Activated CD4-positive, alpha-beta T cell treated with anti-CD3 and anti-CD28 coated beads, Interleukin-2, amount 10 ng/mL, durations not matched to agents 24 days and 14 days (primary cell): ENCODE measurements around the gene COL16A1. TPM values are rescaled to one million over a fixed set of nuclear protein-coding genes. Genes with fewer than 3 reads are reported as not detected.
"Not testable (repeated sequence)": the region's sequence is repeated elsewhere in the genome, so short reads cannot be mapped to it uniquely, and the experiment has no call there.

ENCODE experiments used
- DNase-seq: peaks from one replicate; pipeline ENCODE4 v3.0.0; 2022
- H3K27ac Mint-ChIP-seq: one replicate; pipeline ENCODE4 v1.8.0; 2022; ENCODE audit warnings: mild to moderate bottlenecking, mixed read lengths
- H3K27me3 Mint-ChIP-seq: one replicate; pipeline ENCODE4 v1.8.0; 2022; ENCODE audit warnings: mixed read lengths
- H3K36me3 Mint-ChIP-seq: one replicate; pipeline ENCODE4 v1.8.0; 2022; ENCODE audit warnings: low read depth, mild to moderate bottlenecking, mixed read lengths
- H3K4me1 Mint-ChIP-seq: one replicate; pipeline ENCODE4 v1.8.0; 2021; ENCODE audit warnings: mixed read lengths
- H3K4me3 Mint-ChIP-seq: one replicate; pipeline ENCODE4 v1.8.0; 2022; ENCODE audit warnings: mild to moderate bottlenecking, moderate library complexity, mixed read lengths
- H3K9me3 Mint-ChIP-seq: one replicate; pipeline ENCODE4 v1.8.0; 2021; ENCODE audit warnings: mixed read lengths
- intact Hi-C: fragments of 100-400 bp; cut with micrococcal nuclease; formaldehyde crosslinking; loops from one replicate; pipeline ENCODE4 v1.15.1; 2023
- total RNA-seq: library from RNA; stranded (reverse); gene quantifications from 2 replicates; pipeline ENCODE4 v1.2.3, GENCODE V29; 2022

Gene COL16A1
- total RNA-seq, 1 donor from 2014 or later = not detected

- Mint-ChIP-seq H3K4me3 (no peak overlapping the region), H3K27ac (no peak overlapping the region), H3K27me3 (peaks cover 8% of the 10 kb centered on the region), H3K36me3 (no peaks in the 10 kb centered on the region), H3K4me1 (no peaks in the 10 kb centered on the region), H3K9me3 (no peaks in the 10 kb centered on the region)
- intact Hi-C loops = no loop called here
- DNase-seq = no peak
These were observed 22.1 kb upstream of the COL16A1 start for GRCh38 chr1:31725777-31726535.

- no peaks in the 10 kb centered on the region for H3K4me1 Mint-ChIP-seq
- no peak for DNase-seq
- H3K27ac Mint-ChIP-seq = no peak overlapping the region
- intact Hi-C loops = no loop called here
- peaks cover 9% of the 10 kb centered on the region for H3K27me3 Mint-ChIP-seq
- H3K9me3 Mint-ChIP-seq = no peaks in the 10 kb centered on the region
- H3K36me3 Mint-ChIP-seq = no peaks in the 10 kb centered on the region
- H3K4me3 Mint-ChIP-seq = no peak overlapping the region
These were observed 21.3 kb upstream of the COL16A1 start for GRCh38 chr1:31725134-31725533.

DNA sequence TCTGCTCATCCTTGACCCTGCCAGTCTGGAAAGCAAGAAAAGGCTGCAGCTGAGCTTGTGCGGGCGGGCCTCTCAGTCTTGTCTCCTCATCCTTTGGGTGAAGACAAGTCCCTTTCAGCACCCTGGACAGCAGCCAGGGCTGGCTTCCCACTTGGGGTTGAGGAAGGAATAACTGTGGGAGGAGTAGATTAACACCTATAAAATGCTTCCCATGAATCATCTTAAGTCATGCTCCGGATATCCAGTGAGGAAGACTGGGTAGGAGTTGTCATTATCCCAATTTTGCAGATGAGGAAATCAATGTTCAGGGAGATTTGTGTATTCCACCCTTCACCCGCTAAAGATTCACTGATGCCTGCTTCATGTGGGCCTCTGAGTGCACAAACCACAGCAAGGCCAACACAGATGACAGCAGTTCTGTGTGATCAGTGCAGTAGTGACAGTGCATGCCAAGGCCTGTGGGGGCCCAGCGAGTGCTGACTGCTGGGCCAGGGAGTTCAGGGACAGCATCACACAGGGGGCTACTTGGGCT lies 20.1 kb upstream of the COL16A1 start:
- DNase-seq = peak; percentile 90
- Mint-ChIP-seq H3K36me3 (no peaks in the 10 kb centered on the region), H3K27ac (no peak overlapping the region), H3K27me3 (peaks cover 8% of the 10 kb centered on the region), H3K4me1 (no peaks in the 10 kb centered on the region), H3K4me3 (no peak overlapping the region), H3K9me3 (no peaks in the 10 kb centered on the region)
- intact Hi-C loops = no loop called here

DNA sequence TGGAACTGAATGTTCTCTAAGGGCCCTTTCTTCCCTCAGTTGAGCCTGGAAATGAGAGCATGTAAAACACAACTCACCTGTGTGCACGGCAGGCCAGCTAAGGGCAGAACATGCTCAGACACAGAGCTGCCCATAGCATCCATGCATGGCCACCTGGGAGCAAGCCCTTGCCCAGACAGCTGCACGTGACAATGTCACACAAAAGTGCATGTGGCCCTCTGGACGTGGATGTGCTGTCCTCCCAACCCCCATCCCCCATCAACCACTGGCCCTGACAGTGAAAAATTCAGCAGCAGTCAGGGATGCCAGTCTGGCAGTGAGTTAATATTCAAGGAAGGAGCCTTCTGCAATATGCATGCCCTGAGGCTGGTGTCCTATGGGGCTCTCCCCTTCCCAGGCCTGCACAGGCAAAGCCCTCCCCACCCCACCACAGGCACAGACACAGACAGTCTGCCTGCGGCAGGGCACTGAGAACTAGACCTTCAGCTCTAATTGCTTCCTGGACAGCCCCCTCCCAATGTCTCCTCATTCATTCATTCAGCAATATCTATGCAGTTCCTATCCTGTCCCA lies 14.6 kb upstream of the COL16A1 start:
- no peak overlapping the region for H3K27ac Mint-ChIP-seq
- no peaks in the 10 kb centered on the region for H3K36me3 Mint-ChIP-seq
- peaks cover 56% of the 10 kb centered on the region for H3K27me3 Mint-ChIP-seq
- intact Hi-C loops = no loop called here
- no peaks in the 10 kb centered on the region for H3K9me3 Mint-ChIP-seq
- DNase-seq = no peak
- H3K4me1 Mint-ChIP-seq = peaks cover 7% of the 10 kb centered on the region
- no peak overlapping the region for H3K4me3 Mint-ChIP-seq

GRCh38 chr1:31717341-31717740 lies 13.5 kb upstream of the COL16A1 start:
- intact Hi-C loops = no loop called here
- Mint-ChIP-seq H3K36me3 (no peaks in the 10 kb centered on the region), H3K27me3 (peaks cover 64% of the 10 kb centered on the region), H3K4me1 (peaks cover 7% of the 10 kb centered on the region), H3K9me3 (no peaks in the 10 kb centered on the region), H3K27ac (no peak overlapping the region), H3K4me3 (no peak overlapping the region)
- no peak for DNase-seq

DNA sequence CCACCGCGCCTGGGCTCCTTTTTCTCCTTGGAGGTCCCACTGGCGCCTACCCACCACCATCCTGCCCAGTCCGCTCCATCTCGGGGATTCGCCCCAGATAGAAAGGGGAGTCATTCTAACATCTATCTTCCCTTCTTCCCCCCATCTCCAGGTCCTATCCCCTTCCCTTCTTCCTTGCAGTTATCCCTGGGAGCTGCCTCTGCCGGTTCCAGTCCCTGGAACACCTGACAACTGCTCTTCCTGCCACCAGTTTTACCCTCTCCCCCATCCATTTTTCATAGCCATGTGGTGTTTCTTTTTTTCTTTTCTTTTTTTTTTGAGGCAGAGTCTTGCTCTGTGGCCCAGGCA lies 12.0 kb upstream of the COL16A1 start:
- intact Hi-C loops = no loop called here
- H3K36me3 Mint-ChIP-seq = no peaks in the 10 kb centered on the region
- H3K4me3 Mint-ChIP-seq = peak overlapping the region; percentile 49

GRCh38 chr1:31715087-31715872 lies 11.5 kb upstream of the COL16A1 start:
- peak; percentile 73 for DNase-seq
- no peaks in the 10 kb centered on the region for H3K9me3 Mint-ChIP-seq

More for the DNA sequence above, 12.0 kb upstream of the COL16A1 start:
- no peaks in the 10 kb centered on the region for H3K9me3 Mint-ChIP-seq
- H3K4me1 Mint-ChIP-seq = peaks cover 7% of the 10 kb centered on the region
- no peak for DNase-seq
- no peak overlapping the region for H3K27ac Mint-ChIP-seq
- H3K27me3 Mint-ChIP-seq = peaks cover 71% of the 10 kb centered on the region

GRCh38 chr1:31714442-31715086 lies 10.7 kb upstream of the COL16A1 start:
- DNase-seq = peak; percentile 67
- no peak overlapping the region for H3K4me3 Mint-ChIP-seq
- peaks cover 7% of the 10 kb centered on the region for H3K4me1 Mint-ChIP-seq
- H3K36me3 Mint-ChIP-seq = no peaks in the 10 kb centered on the region
- no peak overlapping the region for H3K27ac Mint-ChIP-seq
- intact Hi-C loops = no loop called here
- no peaks in the 10 kb centered on the region for H3K9me3 Mint-ChIP-seq
- peaks cover 71% of the 10 kb centered on the region for H3K27me3 Mint-ChIP-seq

More at GRCh38 chr1:31715087-31715872, 11.5 kb upstream of the COL16A1 start:
- intact Hi-C loops = no loop called here
- H3K4me3 Mint-ChIP-seq = peak overlapping the region; percentile 45
- peaks cover 7% of the 10 kb centered on the region for H3K4me1 Mint-ChIP-seq
- no peak overlapping the region for H3K27ac Mint-ChIP-seq
- H3K27me3 Mint-ChIP-seq = peaks cover 71% of the 10 kb centered on the region
- no peaks in the 10 kb centered on the region for H3K36me3 Mint-ChIP-seq

GRCh38 chr1:31712630-31713029 lies 8.8 kb upstream of the COL16A1 start:
- no peaks in the 10 kb centered on the region for H3K36me3 Mint-ChIP-seq
- intact Hi-C loops = no loop called here
- H3K4me1 Mint-ChIP-seq = peaks cover 12% of the 10 kb centered on the region
- peaks cover 70% of the 10 kb centered on the region for H3K27me3 Mint-ChIP-seq
- H3K4me3 Mint-ChIP-seq = no peak overlapping the region
- no peak for DNase-seq
- no peaks in the 10 kb centered on the region for H3K9me3 Mint-ChIP-seq
- H3K27ac Mint-ChIP-seq = no peak overlapping the region

DNA sequence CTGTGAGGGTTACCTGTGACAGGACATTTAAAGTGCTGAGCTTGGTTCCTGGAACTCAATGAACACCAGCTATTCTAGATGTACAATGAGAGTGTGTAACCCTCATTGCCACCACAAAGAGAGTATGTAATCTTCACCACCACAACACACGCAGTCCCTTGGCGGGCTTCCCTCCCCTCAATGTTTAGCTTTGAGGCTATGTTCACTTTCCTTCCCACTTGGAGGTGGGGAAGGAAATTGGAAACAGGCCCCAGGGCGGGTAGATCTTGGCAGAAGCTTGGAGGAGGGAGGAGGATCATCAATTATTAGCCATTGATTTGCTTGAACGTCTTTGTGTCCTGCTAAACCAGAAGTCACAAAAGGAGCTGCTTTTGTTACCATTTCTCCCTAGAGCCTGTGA lies 8.3 kb upstream of the COL16A1 start:
- no peaks in the 10 kb centered on the region for H3K36me3 Mint-ChIP-seq
- H3K9me3 Mint-ChIP-seq = no peaks in the 10 kb centered on the region
- H3K4me3 Mint-ChIP-seq = no peak overlapping the region
- intact Hi-C loops = no loop called here
- H3K27me3 Mint-ChIP-seq = peaks cover 67% of the 10 kb centered on the region
- DNase-seq = no peak
- no peak overlapping the region for H3K27ac Mint-ChIP-seq
- peaks cover 17% of the 10 kb centered on the region for H3K4me1 Mint-ChIP-seq

DNA sequence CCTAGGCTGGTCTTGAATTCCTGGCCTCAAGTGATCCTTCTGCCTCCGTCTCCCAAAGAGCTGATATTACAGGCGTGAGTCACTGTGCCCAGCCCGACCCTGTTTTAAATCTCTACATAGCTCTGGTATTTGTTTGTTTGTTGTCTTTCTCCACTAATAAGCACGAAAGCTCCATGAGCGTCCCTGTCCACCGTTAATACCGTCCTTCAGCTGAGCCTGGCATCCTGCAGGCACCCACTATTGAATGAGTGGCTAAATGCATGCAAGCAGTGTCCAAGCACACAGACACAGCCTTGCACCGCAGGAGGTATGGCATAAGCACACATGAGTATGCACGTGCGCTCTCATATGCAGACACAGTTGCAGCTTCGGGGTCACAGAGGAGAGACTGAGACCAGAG lies 4.5 kb upstream of the COL16A1 start:
- no peaks in the 10 kb centered on the region for H3K9me3 Mint-ChIP-seq
- intact Hi-C loops = no loop called here
- H3K27ac Mint-ChIP-seq = no peak overlapping the region
- no peaks in the 10 kb centered on the region for H3K36me3 Mint-ChIP-seq
- peaks cover 31% of the 10 kb centered on the region for H3K4me1 Mint-ChIP-seq
- no peak overlapping the region for H3K4me3 Mint-ChIP-seq
- H3K27me3 Mint-ChIP-seq = peaks cover 54% of the 10 kb centered on the region
- DNase-seq = no peak

DNA sequence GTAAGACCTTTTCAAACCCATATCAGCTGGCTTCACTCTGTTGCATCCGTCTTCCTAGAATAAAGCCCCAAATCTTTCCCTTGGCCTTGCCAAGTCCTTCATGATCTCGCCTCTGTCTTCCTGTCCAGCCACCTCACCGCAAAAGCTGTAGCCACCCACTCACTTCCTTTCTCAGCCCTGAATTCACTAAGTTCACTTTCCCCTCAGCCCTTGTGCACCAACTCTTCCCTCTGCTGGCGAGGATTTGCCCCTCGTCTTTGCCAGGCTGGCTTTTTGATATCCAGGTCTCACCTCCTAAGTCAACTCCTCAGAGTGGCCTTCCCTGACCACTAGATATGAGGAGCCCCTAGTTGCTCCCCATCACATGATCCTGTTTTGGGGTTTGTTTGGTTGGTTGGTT lies 3.9 kb upstream of the COL16A1 start:
- Mint-ChIP-seq H3K4me3 (peak overlapping the region; percentile 9), H3K4me1 (peaks cover 31% of the 10 kb centered on the region), H3K9me3 (no peaks in the 10 kb centered on the region), H3K27ac (no peak overlapping the region), H3K36me3 (no peaks in the 10 kb centered on the region), H3K27me3 (peaks cover 54% of the 10 kb centered on the region)
- intact Hi-C loops = loop anchor here (2.0 kb wide), 1 partner anchor 43 kb away; no protein-coding TSS in a partner anchor
- DNase-seq = peak; percentile 64

GRCh38 chr1:31707059-31707600 lies 3.3 kb upstream of the COL16A1 start:
- H3K27me3 Mint-ChIP-seq = peaks cover 48% of the 10 kb centered on the region
- not testable (repeated sequence) for H3K4me3 Mint-ChIP-seq, DNase-seq, H3K9me3 Mint-ChIP-seq, H3K36me3 Mint-ChIP-seq, H3K27ac Mint-ChIP-seq
- H3K4me1 Mint-ChIP-seq = peaks cover 31% of the 10 kb centered on the region
- intact Hi-C loops = loop anchor here (2.0 kb wide), 1 partner anchor 42 kb away; no protein-coding TSS in a partner anchor
